Endodermal cell (in vitro differentiated cells): ENCODE results near the gene GRIK4. TPM values are rescaled to one million over a fixed set of nuclear protein-coding genes. Genes with fewer than 3 reads are reported as not detected.

Experiments used
- DNase-seq: peaks from one replicate; pipeline ENCODE4 v3.0.0-alpha.2; 2017
- H3K27ac ChIP-seq: 2 replicates; pipeline ENCODE4 v1.5.1; 2013; ENCODE audit warnings: mild to moderate bottlenecking, low read depth, low read length, moderate library complexity
- H3K27me3 ChIP-seq: 2 replicates; pipeline ENCODE4 v1.6.1; 2013; ENCODE audit warnings: mild to moderate bottlenecking, low read length, moderate library complexity; ENCODE audit not compliant: insufficient read depth, control insufficient read depth, poor library complexity, severe bottlenecking
- H3K36me3 ChIP-seq: 2 replicates; pipeline ENCODE4 v1.7.0; 2013; ENCODE audit warnings: mild to moderate bottlenecking, low read length, moderate library complexity; ENCODE audit not compliant: control insufficient read depth, insufficient read depth
- H3K4me1 ChIP-seq: one replicate; pipeline ENCODE4 v1.7.0; 2013; ENCODE audit warnings: low read length; ENCODE audit not compliant: control insufficient read depth, insufficient read depth
- H3K4me3 ChIP-seq: 2 replicates; pipeline ENCODE4 v1.5.1; 2013; ENCODE audit warnings: mild to moderate bottlenecking, low read length, moderate library complexity
- H3K9ac ChIP-seq: 2 replicates; pipeline ENCODE4 v1.6.1; 2013; ENCODE audit warnings: mild to moderate bottlenecking, low read length, moderate library complexity; ENCODE audit not compliant: poor library complexity, severe bottlenecking; ENCODE audit errors: extremely low read depth
- H3K9me3 ChIP-seq: 2 replicates; pipeline ENCODE4 v1.6.1; 2013; ENCODE audit warnings: mild to moderate bottlenecking, low read length, moderate library complexity; ENCODE audit not compliant: control insufficient read depth
- H3K27ac Mint-ChIP-seq: 2 replicates; pipeline ENCODE4 v1.8.0; 2020; ENCODE audit warnings: mixed read lengths
- H3K27me3 Mint-ChIP-seq: 2 replicates; pipeline ENCODE4 v1.8.0; 2021; ENCODE audit warnings: mild to moderate bottlenecking, mixed read lengths; ENCODE audit not compliant: insufficient read depth
- H3K36me3 Mint-ChIP-seq: 2 replicates; pipeline ENCODE4 v1.8.0; 2020; ENCODE audit warnings: low read depth, mixed read lengths
- H3K4me1 Mint-ChIP-seq: 2 replicates; pipeline ENCODE4 v1.8.0; 2020; ENCODE audit warnings: mixed read lengths
- H3K4me3 Mint-ChIP-seq: 2 replicates; pipeline ENCODE4 v1.8.0; 2020; ENCODE audit warnings: mild to moderate bottlenecking, moderate library complexity, mixed read lengths
- H3K9me3 Mint-ChIP-seq: 2 replicates; pipeline ENCODE4 v1.8.0; 2020; ENCODE audit warnings: mild to moderate bottlenecking, mixed read lengths
- CTCF ChIP-seq: fragments of 200-600 bp; sonication (generic); conservative IDR thresholded peaks from 2 replicates; pipeline ENCODE4 v1.5.0; 2021; ENCODE audit warnings: antibody characterized with exemption, mild to moderate bottlenecking
- WGBS, 2 experiments: methylation state at CpG; one replicate each; pipeline versions ENCODE4 v1.1.5 to v1.1.7; 2013; ENCODE audit warnings: missing lambda C conversion rate in 2 of 2, mixed read lengths in 1 of 2; ENCODE audit not compliant: insufficient coverage in 1 of 2, insufficient read length in 1 of 2; 5-methylcytosine and 5-hydroxymethylcytosine counted together
- total RNA-seq, 2 donors: library from RNA; stranded (reverse); fragmentation: NEBNext Ultra II Directional in 1 of 2; extraction: Animal tissue kit (Norgen Biotek cat#: 25700) in 1 of 2; gene quantifications; 2 replicates in 1 of 2; 3 replicates in 1 of 2; pipeline ENCODE4 v1.2.1, GENCODE V29; 2021

GRIK4 gene
- total RNA-seq, 2 donors from 2014 or later: 1.7 to 3.5 TPM

GRCh38 chr11:120707663-120708062 is 196.1 kb downstream of the GRIK4 start:
- H3K4me3 Mint-ChIP-seq: no peak overlapping the region
- 92 to 100% methylated on average over 1 to 2 of the region's 2 CpGs for WGBS, 2 experiments

GRCh38 chr11:120708511-120709183 is 197.1 kb downstream of the GRIK4 start:
- TF ChIP-seq CTCF: no peak
- peaks cover 2% of the 10 kb centered on the region for H3K36me3 Mint-ChIP-seq
- Histone ChIP-seq H3K27ac (no peak overlapping the region), H3K4me1 (peaks cover 6% of the 10 kb centered on the region), H3K9ac (no peak overlapping the region), H3K27me3 (no peaks in the 10 kb centered on the region), H3K9me3 (no peaks in the 10 kb centered on the region), H3K36me3 (no peaks in the 10 kb centered on the region), H3K4me3 (no peak overlapping the region)
- H3K4me3 Mint-ChIP-seq: no peak overlapping the region
- peaks cover 2% of the 10 kb centered on the region for H3K4me1 Mint-ChIP-seq
- 88 to 98% methylated on average over 6 to 11 of the region's 11 CpGs for WGBS, 2 experiments
- H3K27me3 Mint-ChIP-seq: peaks cover 5% of the 10 kb centered on the region
- H3K9me3 Mint-ChIP-seq: peaks cover 9% of the 10 kb centered on the region
- DNase-seq: no peak
- no peak overlapping the region for H3K27ac Mint-ChIP-seq

More at GRCh38 chr11:120707663-120708062, 196.1 kb downstream of the GRIK4 start:
- peaks cover 9% of the 10 kb centered on the region for H3K9me3 Mint-ChIP-seq
- peaks cover 2% of the 10 kb centered on the region for H3K36me3 Mint-ChIP-seq
- no peaks in the 10 kb centered on the region for H3K27me3 ChIP-seq
- H3K4me3 ChIP-seq: no peak overlapping the region
- no peak overlapping the region for H3K27ac ChIP-seq
- no peaks in the 10 kb centered on the region for H3K9me3 ChIP-seq
- peaks cover 2% of the 10 kb centered on the region for H3K4me1 Mint-ChIP-seq
- peaks cover 5% of the 10 kb centered on the region for H3K27me3 Mint-ChIP-seq
- no peak for TF ChIP-seq CTCF
- H3K36me3 ChIP-seq: no peaks in the 10 kb centered on the region
- H3K4me1 ChIP-seq: peaks cover 6% of the 10 kb centered on the region
- no peak overlapping the region for H3K27ac Mint-ChIP-seq
- DNase-seq: no peak
- H3K9ac ChIP-seq: no peak overlapping the region

- peaks cover 2% of the 10 kb centered on the region for H3K36me3 Mint-ChIP-seq
- H3K36me3 ChIP-seq: no peaks in the 10 kb centered on the region
- no peak for TF ChIP-seq CTCF
- WGBS, 2 experiments: 91 to 97% methylated on average over 9 to 10 of the region's 10 CpGs
- no peak for DNase-seq
- no peaks in the 10 kb centered on the region for H3K27me3 ChIP-seq
- peaks cover 2% of the 10 kb centered on the region for H3K4me1 Mint-ChIP-seq
- no peak overlapping the region for H3K4me3 ChIP-seq
- peaks cover 6% of the 10 kb centered on the region for H3K4me1 ChIP-seq
- peaks cover 9% of the 10 kb centered on the region for H3K9me3 Mint-ChIP-seq
- no peak overlapping the region for H3K27ac ChIP-seq
- no peak overlapping the region for H3K9ac ChIP-seq
- H3K27me3 Mint-ChIP-seq: peaks cover 5% of the 10 kb centered on the region
- no peaks in the 10 kb centered on the region for H3K9me3 ChIP-seq
- H3K27ac Mint-ChIP-seq: no peak overlapping the region
- no peak overlapping the region for H3K4me3 Mint-ChIP-seq
Measured at GRCh38 chr11:120709808-120710207, 198.3 kb downstream of the GRIK4 start.
